Stimulated activated CD8-positive, alpha-beta memory T cell treated with anti-CD3 and anti-CD28 coated beads, Interleukin-15, amount 100 ng/mL, for 1 hour (primary cell): ENCODE measurements around the gene HTR2B.
"Not testable (repeated sequence)": the region's sequence is repeated elsewhere in the genome, so short reads cannot be mapped to it uniquely, and the experiment has no call there.

Experiments
- DNase-seq: peaks from one replicate; pipeline ENCODE4 v3.0.0-alpha.2; 2020; ENCODE audit warnings: low read depth

The HTR2B gene

GRCh38 chr2:231093933-231094332 lies 30.9 kb downstream of the HTR2B start:
- DNase-seq = no peak

GRCh38 chr2:231088754-231089153 lies 36.1 kb downstream of the HTR2B start:
- DNase-seq = no peak

- DNase-seq = no peak
Observed at GRCh38 chr2:231084565-231084964, 40.3 kb downstream of the HTR2B start.

- no peak for DNase-seq
Observed at GRCh38 chr2:231069379-231070054, 55.3 kb downstream of the HTR2B start.

- DNase-seq = no peak
Observed at GRCh38 chr2:231068525-231069222, 56.2 kb downstream of the HTR2B start.

GRCh38 chr2:231067531-231067930 lies 57.3 kb downstream of the HTR2B start:
- not testable (repeated sequence) for DNase-seq

- DNase-seq = no peak
Observed at GRCh38 chr2:231065966-231066365, 58.9 kb downstream of the HTR2B start.

- no peak for DNase-seq
Observed at GRCh38 chr2:231063347-231063746, 61.5 kb downstream of the HTR2B start.

- DNase-seq = no peak
Observed at GRCh38 chr2:231062776-231063175, 62.1 kb downstream of the HTR2B start.

- DNase-seq = no peak
Observed at GRCh38 chr2:231059756-231060155, 65.1 kb downstream of the HTR2B start.

- DNase-seq = no peak
Observed at GRCh38 chr2:231058761-231059550, 65.9 kb downstream of the HTR2B start.
